AG04449 (cell line): ENCODE measurements around the gene OR7G2.
"Not testable (repeated sequence)": the region's sequence is repeated elsewhere in the genome, so short reads cannot be mapped to it uniquely, and the experiment has no call there.

Experiments
- CTCF ChIA-PET: fragments of 350-600 bp; formaldehyde crosslinking; extraction: SDS; loops from one replicate; lab custom pipeline; 2021; ENCODE audit warnings: antibody characterized with exemption; lab: Yijun Ruan, JAX
- POLR2A ChIA-PET: fragments of 400-600, 350-600 bp; formaldehyde crosslinking; extraction: SDS; loops from one replicate; lab custom pipeline; 2020; ENCODE audit warnings: antibody characterized with exemption, inconsistent platforms; lab: Yijun Ruan, JAX
- DNase-seq: peaks from one replicate; pipeline ENCODE4 v3.0.0-alpha.2; 2010; ENCODE audit warnings: low read depth, low spot score
- H3K4me3 ChIP-seq: 2 replicates; pipeline ENCODE4 v1.5.1; 2011; ENCODE audit warnings: low read depth, mild to moderate bottlenecking, control low read depth, low read length
- TF ChIP-seq, protein P1 (sequence below): IDR thresholded peaks from one replicate; pipeline ENCODE4 v1.5.1; 2011; ENCODE audit warnings: mild to moderate bottlenecking, moderate library complexity, low read length, control low read depth, inconsistent platforms; ENCODE audit not compliant: insufficient read depth; ENCODE audit errors: missing control alignments

OR7G2 gene

GRCh38 chr19:9086761-9087160 is 20.5 kb downstream of the OR7G2 start, which contains the start of gene OR1M1:
OR1M1 (plus strand) TSS chr19:9087061; CDS start chr19:9093245, 6,184 bp downstream.
- ChIA-PET POLR2A (no interaction called here), CTCF (no interaction called here)
- DNase-seq, result no peak
- TF ChIP-seq, protein P1, sequence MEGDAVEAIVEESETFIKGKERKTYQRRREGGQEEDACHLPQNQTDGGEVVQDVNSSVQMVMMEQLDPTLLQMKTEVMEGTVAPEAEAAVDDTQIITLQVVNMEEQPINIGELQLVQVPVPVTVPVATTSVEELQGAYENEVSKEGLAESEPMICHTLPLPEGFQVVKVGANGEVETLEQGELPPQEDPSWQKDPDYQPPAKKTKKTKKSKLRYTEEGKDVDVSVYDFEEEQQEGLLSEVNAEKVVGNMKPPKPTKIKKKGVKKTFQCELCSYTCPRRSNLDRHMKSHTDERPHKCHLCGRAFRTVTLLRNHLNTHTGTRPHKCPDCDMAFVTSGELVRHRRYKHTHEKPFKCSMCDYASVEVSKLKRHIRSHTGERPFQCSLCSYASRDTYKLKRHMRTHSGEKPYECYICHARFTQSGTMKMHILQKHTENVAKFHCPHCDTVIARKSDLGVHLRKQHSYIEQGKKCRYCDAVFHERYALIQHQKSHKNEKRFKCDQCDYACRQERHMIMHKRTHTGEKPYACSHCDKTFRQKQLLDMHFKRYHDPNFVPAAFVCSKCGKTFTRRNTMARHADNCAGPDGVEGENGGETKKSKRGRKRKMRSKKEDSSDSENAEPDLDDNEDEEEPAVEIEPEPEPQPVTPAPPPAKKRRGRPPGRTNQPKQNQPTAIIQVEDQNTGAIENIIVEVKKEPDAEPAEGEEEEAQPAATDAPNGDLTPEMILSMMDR, result no peak
- no peak within 1 kb of the TSS for H3K4me3 ChIP-seq

- TF ChIP-seq, protein P1, result no peak
- ChIA-PET CTCF (no interaction called here), POLR2A (no interaction called here)
- DNase-seq, result no peak
- H3K4me3 ChIP-seq, result no peak overlapping the region
These were observed 28.6 kb downstream of the OR7G2 start for GRCh38 chr19:9078651-9079050.

- H3K4me3 ChIP-seq, result no peak overlapping the region
- no peak for DNase-seq
- TF ChIP-seq, protein P1, result no peak
- POLR2A ChIA-PET, result no interaction called here
- CTCF ChIA-PET, result no interaction called here
These were observed 30.4 kb downstream of the OR7G2 start for GRCh38 chr19:9076901-9077300.

DNA sequence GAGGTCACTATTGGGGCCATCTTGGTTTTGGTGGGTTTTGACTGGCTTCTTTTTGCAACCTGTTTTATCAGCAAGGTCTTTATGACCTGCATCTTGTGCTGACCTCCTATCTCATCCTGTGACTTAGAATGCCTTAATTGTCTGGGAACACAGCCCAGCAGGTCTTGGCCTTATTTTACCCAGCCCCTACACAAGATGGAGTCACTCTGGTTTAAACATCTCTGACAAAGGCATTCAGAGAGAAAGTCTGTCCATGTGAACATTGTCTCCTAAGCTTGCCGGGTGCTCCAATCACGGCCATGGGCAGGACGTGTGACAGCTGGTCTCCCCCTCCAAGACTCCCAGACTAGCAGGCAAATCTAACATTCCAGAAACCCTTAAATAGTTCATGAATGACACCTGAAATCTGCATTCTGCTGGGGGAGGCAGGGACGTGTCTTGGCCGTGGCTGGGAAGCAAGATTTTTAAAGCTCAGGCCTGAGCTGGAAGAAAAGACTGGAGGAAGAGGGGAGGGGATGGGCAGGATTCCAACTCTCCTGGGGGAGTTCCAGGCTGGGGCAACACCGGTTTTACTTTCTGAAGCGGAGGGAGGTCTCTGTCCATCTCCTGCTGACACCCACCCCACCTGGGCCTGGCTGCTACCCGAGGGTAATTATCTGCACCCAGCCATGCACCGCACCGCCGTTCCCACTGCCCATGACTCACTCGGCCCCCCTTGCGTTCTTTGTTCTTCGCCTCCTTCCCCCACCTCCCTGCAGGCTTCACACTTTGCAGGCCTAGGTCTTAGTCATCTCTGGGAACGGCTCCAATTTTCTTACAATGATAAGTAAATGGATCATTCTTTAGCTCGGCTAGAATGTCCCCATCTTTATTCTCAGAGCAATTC is 32.0 kb downstream of the OR7G2 start:
- H3K4me3 ChIP-seq, result no peak overlapping the region
- peak; percentile 65 for DNase-seq
- ChIA-PET CTCF (no interaction called here), POLR2A (interaction anchor here (0.6 kb wide), 1 partner anchor 55 kb away, joined by 5 read pairs; no protein-coding TSS in a partner anchor)
- TF ChIP-seq, protein P1, result no peak

- TF ChIP-seq, protein P1, result no peak
- ChIA-PET POLR2A (no interaction called here), CTCF (no interaction called here)
- DNase-seq, result no peak
- no peak overlapping the region for H3K4me3 ChIP-seq
These were observed 33.5 kb downstream of the OR7G2 start for GRCh38 chr19:9073806-9074205.

GRCh38 chr19:9071720-9072119 is 35.6 kb downstream of the OR7G2 start:
- H3K4me3 ChIP-seq, CTCF ChIA-PET, POLR2A ChIA-PET, DNase-seq: not testable (repeated sequence)
